Lung microvascular endothelial cell (primary cell): ENCODE results near the gene INTS11. TPM values are rescaled to one million over a fixed set of nuclear protein-coding genes. Genes with fewer than 3 reads are reported as not detected.
A peak's percentile ranks its signal among the peaks of the same experiment; 100 is the strongest.

Experiments used
- DNase-seq, 2 donors: peaks; one replicate each; pipeline versions ENCODE4 v3.0.0 to v3.0.0-alpha.2; 2010; ENCODE audit warnings: low read depth in 2 of 2
- total RNA-seq: library from RNA; depleted of rRNA; stranded (reverse); fragments of >200 nt; gene quantifications from 2 replicates; pipeline ENCODE4 v1.2.1, GENCODE V29; 2014

INTS11 gene
- total RNA-seq, 1 donor from 2014 or later, result 50.4 TPM

DNA sequence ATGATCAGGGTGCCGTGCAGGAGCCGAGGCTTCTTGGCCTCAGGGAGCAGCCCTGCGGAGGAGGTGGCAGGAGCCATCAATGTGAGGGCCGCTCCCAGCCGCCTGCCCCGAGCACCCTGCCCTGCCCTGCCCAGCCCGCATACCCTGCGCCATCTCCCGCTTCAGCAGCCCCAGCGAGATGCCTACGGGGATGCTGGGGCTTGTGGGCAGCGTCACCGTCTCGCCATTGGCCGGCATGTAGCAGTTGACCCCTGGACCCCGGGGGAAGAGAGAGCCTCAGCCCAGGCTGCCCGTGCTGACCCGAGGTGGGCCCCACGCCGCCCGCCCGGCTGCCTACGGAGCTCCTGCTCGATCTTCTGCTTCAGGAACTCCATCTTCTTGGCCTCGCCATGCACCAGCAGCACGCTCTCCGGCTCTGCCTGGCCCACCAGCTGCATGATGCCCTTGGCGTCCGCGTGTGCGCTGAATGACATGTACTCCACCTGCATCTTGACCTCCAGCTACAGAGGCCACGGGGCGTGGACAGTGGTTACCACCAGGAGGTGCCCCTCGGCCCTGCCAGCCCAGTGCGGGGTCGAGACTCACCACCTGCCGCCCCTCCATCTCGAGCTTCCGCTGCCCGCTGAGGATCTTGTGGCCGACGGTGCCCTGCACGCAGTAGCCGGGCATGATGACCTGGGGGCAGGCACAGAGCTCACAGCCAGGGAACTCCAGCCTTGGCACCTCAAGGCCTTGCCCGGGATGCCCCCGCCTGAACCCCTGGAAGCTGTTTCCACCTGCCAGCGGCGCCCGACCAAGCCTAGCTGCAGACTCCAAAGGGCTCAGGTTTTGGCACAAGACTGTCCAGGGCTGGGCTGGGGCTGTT, 11.8 kb downstream of the INTS11 start:
- DNase-seq, result no peak

DNA sequence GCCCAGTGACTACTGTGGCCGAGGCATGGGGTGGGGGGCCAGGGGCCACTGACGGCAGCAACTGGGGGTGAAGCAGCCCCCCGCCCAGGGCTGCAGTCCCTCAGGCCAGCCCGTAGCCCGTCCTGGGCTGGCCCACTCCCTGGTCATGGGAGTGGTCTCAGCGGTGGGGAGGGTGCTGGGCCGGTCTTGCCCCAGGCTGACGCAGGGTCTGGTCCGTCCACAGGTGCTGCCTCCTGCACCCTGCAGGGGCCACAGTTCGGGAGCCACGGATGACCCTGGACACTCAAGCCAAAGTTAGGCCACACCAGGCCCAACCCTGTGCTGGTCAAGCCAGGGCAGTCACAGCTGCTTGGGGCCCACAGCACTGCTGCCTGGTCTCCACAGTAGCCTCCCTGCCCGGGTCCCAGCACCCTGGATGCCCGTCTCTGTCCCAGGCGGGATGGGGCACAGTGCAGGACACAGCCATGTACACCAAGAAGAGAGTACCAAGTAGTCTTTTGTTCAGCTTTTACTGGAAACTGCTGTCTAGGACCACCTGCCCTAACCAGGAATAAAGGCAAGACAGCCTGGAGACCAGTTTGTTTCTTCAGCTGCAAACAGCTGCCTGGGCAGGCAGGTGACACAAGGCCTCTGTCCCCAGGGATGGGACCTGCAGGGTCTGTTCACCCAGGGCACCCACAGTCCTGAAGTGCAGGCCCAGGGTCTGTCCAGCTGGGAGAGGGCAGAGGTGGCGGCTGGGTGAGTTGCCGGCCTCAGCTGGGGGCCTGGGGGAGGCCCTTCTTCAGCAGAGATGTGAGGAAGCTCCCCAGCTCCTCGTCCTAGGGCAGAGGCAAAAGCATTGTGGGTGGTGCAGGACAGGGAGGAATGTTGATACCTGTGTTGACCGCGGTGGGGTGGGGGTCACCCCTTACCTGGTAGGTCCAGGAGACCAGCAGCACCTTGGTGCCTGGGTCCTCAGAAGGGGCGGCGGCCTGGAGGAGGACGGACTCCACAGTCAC, 13.1 kb downstream of the INTS11 start:
- no peak for DNase-seq

DNA sequence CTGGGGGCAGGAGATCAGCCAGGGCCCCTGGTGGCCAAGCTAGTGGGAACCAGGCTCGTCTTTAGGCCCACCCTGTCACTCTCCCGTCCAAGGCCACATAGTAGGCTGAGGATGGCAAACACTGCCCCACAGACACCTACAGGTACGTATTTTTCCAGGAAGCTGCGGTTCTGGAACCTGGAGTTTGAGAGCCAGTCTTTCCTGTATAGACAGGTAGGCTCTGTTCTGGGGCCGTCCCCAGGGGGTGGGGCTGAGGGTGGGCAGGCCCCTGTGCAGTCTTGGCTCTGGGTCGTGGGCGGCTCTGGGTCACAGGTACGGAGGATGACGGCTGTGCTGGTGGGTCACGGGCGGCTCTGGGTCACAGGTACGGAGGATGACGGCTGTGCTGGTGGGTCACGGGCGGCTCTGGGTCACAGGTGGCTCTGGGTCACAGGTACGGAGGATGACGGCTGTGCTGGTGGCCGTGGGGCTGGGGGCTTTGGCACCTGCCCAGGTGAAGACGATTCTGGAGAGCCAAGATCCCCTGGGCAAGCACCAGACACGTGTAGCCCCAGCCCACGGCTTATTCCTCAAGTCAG, 13.9 kb downstream of the INTS11 start:
- DNase-seq, result no peak

DNA sequence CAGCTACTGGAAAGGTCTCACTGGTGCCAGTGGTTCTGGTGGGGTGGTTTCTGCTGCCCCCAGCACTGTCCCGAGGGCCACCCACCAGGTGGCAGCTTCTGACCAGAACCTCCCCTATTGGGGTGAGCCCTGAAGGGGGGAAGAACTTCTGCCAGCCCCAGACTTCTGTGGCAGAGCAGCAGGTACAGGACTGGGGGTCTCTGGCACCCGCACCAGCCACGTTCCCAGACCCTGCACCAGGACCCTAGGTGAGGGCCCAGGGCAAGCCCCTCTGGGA, 14.4 kb downstream of the INTS11 start:
- no peak for DNase-seq

DNA sequence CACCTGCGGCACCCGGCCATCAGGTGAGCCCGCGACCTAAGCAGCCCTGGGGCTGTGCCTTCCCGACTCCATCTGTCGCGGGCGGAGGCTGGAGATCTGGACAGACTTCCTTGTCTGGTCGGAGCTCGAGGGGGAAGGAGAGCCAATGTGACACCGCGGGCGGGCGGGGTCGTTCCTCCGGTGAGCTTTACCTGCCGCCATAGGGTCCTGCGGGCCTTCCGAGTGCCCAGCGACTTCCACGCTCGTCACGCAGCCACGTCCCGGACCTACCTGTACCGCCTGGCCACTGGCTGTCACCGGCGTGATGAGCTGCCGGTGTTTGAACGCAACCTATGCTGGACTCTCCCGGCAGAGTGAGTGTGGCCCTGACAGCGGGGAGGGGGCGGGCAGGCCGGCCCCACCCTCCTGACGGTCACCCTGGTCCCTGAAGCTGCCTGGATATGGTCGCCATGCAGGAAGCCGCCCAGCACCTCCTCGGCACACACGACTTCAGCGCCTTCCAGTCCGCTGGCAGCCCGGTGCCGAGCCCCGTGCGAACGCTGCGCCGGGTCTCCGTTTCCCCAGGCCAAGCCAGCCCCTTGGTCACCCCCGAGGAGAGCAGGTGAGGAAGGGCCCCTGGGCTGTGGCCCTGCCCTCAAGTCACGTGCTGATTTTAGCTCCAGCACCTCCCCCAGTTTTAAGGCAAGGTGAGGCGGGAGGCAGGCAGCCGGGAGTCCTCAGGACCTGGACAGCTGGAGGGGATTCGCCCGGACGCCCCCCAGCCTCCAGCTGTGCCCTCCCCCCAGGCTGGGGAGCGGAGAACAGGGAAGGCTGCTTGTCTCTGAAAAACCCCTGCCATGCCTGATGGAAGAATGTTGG, 15.0 kb downstream of the INTS11 start:
- DNase-seq, result no peak

DNA sequence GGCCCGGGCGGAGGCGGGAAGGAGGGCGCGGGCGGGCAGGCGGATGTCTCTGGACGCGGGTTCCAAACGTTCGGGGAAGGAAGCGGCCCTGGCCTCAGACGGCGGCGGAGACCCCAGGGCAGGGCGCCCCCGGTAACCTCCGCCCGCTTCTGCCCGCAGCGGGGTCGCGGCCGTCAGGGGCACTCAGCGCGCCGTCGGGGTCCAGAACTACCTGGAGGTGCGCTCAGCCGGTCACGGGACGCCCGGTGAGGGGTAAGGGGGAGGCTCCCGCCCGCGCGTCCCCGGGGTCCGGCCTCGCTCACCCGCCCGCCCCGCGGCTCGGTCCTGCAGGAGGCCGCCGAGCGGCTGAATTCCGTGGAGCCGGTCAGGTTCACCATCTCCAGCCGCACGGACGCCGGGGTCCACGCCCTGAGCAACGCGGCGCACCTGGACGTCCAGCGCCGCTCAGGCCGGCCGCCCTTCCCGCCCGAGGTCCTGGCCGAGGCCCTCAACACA, 15.7 kb downstream of the INTS11 start:
- no peak for DNase-seq

DNA sequence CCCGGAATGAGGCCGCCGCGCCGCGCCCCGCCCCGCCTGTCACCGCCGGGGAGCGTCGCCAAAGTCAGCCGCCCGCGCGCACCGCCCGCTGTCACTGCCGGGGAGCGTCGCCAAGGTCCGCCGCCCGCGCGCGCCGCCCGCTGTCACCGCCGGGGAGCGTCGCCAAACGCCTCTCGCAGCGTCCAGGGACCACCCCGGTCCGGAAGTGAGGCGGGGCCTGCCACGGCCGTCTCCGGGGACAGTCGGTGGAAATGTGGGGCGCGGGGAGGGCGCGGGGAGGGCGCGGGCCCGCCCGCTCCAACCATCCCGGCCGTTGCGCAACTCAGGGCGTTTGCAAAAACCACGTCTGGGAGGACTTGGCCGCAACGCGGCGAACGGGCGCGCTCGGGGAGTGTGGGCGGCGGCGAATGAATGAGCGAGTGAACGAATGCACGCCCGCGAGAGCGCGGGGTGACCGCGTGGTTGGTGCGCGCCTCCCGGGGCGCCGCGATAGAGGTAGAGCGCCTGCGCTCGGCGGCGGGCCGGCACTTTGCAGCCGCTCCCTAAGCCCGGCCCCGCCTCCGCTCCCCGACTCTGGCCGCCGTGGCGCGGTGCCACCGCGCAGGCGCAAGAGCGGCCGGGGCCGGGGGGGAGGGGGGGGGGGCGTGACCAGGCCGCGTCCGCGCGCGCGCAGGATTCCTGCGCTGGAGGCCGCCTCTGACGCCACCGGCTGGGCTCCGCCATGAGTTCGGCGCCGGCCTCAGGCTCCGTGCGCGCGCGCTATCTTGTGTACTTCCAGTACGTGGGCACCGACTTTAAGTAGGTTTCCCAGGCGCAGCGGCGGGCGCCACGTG, 16.3 kb downstream of the INTS11 start, which contains the start of the genes ACAP3 and PUSL1:
Gene ACAP3, minus strand, starts transcription at position 8 of the 833 bp plus-strand sequence. CDS start 115 bp downstream, outside the sequence.
Gene PUSL1, plus strand, starts transcription at position 675 of the 833 bp plus-strand sequence. Its CDS starts 47 bp downstream, at position 722.
- DNase-seq, result peak; percentile 91 to 93

DNA sequence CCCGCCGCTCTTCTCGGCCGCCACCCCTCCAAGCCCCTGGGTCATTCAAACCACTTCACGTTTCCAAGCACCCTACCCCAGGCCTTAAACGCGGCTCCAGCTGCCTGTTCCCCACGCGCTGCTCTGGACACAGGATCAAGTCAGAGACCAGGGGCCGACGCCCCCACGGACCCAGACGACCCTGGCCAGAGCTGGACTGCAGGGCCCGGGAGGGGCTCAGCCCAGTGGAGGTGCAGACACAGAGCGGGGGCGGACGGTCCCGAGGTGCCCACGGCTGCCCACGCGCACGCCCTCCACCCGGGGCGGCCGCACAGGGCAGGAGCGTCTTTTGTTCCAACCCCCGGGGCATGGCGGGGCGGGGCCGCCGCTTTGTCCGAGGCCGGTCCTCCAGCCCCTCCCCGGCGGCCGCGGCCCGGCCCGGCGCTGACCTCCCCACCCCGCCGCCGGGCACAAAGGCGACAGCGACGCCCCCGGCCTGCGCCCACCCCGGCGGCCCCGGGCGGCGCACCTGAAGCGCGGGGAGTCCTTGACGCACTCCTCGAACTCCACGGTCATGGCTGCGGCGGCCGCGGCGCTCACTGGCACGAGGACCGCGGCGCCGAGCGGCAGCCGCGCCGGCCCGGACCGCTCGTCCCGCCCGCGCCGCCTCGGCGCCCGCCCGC, 17.1 kb downstream of the INTS11 start:
- peak; percentile 35 to 37 for DNase-seq

DNA sequence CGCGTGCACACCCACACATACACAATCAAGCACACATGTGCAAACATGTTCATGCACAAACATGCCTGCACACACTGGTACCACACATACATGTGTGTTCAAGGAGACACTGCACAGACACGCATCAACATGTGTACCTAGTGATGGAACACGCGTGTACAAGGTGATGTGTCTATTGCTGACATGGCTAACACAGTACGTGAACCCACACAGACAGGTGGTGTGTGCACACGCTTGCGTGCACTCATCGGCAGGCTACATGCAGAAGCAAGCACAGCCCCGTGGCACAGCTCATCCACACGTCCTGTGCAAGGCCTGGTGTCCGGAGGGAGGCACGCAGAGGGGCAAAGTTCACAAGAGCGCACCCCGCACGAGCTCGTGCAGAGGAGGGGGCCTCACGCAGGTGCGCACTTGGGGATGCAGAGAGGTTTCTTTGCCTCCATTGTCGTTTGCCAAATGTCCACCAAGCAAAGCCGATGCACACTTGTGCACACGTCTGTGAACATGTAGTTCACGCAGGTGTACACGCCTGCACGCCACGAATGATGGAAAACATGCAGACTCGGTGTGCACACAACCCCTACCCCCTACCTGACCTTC, 17.7 kb downstream of the INTS11 start:
- DNase-seq, result no peak

DNA sequence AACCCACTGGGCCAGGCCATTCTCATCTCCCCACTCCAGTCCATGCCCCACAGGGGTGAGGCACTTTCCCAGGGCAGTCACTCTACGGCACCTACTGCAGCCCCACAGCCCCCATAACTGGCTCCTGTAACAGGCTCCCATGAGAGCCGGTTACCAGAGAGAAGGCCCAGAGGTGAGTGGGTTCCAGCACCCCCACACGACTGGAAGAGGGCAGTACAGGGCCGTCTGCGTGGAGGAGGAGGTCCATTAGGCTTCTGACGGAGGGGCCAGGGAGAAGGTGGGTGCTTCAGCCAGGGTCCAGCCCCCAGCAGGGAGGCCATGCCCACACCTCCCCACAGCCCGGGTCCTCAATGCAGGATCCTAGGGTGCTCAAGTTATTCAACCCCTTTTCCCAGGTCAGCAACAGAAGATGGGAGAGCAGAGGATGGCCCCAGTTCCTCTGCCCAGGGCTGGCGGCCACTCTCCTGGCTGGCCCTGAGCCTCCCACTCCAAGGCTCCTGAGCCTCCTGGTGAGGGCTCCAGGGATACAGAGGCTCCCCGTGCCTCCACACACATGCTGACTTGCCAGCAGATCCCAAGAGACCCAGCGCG, 18.3 kb downstream of the INTS11 start:
- DNase-seq, result no peak

DNA sequence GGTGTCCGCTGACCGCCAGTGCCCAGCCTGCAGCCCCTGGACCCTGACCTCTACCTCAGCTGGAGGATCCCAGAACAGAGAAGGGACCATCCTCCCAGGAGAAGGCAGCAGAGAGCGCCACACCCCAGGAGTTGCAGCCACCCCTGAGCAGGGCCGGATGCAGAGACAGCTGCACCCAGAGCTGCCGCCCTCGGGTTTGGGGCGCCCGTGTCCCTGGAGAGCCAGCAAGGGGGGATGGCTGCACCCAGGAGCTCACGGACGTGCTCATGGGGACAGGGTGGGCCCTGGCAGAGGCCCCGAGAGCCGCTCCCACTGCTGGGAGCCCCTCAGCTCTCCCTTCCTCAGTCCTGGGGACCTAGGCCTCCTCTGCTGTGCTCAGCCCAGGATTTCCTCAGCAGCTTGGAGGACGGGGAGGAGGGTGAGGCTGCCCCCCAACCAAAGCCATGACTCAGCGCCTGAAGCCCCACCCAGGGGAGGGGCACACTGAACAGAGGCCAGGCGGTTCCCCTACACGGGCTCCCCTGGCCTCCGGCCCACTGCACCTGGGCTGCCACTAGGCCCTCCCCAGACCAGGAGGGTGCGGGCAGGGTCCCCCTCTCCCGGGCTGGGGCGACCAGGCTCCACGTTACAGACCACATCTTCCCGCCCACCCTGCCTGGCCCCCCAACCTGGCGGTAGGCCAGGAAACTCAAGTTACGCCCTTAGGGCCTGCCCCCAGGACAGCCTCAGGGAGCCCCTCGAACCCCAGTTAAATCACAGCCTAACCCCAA, 19.0 kb downstream of the INTS11 start:
- peak; percentile 40 to 61 for DNase-seq

DNA sequence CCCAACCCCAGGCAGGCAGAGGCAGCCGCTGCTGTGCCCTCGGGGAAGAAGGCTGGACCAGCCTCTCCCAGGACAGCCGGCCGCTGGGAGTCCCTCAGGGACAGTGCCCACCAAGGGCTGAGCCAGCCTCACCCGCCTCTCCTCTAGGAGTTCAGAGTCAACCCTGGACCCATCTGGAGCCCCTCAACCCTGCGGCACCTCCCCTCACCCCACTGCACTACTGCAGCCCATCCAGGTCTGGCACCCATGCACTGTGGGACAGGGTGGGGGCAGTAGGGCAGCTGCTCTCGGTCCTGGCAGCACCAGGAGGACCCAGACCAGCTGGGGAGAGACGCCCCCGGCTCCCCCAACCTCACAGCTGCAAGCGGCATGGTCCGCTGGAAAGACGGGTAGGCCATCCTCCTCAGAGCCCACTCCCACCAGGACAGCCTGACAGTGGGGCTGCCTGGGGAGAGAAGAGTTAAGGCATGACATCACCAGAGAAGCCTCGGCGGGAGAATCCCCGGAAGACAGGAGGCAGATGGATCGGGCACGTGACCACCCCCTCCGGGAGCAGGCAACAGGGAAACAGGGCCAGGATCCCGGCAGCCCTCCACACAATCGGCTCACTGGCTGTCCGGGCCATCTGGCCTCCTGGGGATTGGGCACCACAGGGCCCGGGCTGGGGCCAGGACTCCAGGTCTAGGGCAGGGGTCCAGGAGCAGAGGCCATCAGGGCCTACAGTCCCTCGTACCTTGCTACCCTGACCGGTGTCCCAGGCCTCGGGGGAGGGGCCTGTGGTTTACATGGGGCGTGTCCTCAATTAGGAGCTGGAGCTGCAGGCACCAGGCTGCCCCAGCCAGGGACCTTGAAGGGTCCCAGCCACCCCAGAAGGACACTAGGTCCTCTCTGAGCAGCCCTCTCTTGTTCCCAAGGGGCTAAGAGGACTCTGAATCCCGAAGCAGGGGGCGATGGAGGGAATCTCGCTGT, 19.8 kb downstream of the INTS11 start:
- DNase-seq, result peak; percentile 58 to 67

DNA sequence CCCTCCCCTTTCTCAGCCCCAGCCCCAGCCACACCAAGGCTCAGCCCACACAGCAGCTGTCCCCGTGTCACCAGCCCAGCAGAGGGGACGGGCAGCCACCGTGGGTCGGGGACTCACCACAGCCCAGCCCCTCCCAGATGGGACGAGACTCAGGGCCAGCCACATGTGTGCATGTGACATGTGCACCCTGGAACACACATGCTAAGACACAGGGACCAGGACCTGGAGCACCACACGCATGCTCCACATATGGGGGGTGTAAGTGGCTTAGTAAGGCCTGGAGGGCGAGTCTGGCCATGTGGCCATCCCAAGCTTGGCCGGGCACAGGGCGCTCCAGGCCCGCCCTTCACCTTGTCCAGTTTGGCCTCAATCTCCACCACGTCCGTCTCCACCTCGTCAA, 20.7 kb downstream of the INTS11 start:
- no peak for DNase-seq

DNA sequence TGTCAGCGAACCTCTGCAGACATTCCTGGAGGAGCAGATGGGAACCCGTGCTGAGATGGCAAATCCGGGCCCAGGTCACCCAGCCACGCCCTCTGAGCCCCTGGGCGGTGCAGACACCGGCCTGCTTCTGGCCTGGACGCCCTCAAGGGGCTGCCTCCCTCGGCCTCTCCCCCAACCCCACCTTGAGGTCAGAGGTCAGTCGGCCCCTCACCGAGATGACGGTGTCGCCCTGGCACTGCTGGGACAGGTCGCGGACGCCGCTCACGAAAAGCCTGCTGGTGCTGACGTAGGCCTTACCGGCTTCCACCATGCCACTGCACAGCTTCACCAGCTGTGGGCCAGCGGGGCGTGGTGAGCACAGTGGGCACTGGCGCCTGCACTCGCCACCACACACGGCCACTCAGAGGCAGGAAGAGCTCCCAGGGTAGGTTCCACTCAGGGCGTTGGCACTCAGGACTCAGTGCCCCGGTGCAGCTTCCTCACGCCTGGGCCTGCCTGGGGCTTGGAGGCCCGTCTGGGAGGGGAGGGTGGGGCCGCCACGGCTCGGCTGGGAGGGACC, 21.4 kb downstream of the INTS11 start:
- no peak for DNase-seq

DNA sequence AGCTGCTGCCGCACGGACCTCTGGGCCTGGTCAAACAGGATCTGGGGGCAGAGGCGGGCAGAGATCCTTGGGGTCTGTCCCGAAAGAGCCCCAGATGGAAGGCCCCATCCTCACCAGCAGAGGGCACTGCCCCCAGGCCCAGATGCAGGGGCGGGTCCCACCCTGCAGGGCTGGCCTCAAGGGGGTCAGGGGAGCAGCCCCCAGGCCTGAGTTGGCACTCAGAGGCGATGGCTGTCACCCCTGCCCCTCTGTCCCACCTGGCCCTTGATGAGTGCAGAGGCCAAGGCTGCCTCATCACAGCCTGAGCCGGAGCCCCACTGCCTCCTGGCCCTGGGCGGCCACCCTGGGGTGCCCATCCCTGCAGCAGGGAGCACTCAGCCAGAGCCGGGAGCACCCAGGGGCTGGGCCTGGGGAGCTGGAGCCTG, 22.4 kb downstream of the INTS11 start:
- DNase-seq, result no peak

DNA sequence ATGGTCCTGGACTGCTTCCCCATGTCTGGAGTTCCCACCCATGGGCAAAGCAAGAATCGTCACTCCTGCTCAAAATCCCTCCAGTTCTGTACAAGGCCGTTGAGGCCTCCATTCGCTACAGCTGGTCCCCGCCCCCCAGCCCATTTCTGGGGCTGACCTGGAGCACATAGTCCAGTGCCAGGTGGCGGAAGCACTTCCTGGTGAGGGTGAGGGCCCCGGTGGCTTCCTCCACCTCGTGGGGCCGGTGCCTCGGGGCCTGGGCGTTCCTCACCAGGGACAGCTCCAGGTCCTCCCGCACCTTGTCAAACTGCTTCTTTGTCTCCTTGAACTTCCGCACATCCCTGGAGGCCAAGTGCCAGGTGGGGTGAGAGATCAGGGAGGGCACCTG, 24.1 kb downstream of the INTS11 start:
- DNase-seq, result no peak
